Measurements from ENCODE around the gene DAB1.

The DAB1 gene

GRCh38 chr1:56967900-56968832, 455.7 kb downstream of the DAB1 start:
- no peak for DNase-seq

- no peak for DNase-seq
Observed at GRCh38 chr1:56967355-56967754, 456.5 kb downstream of the DAB1 start.

GRCh38 chr1:56966698-56966999, 457.2 kb downstream of the DAB1 start:
- no peak for DNase-seq

GRCh38 chr1:56965916-56966697, 457.8 kb downstream of the DAB1 start, which contains the start of gene C8B:
Gene C8B (minus strand): TSS chr1:56966015. CDS start chr1:56965948, 67 bp downstream.
- DNase-seq: no peak

- no peak for DNase-seq
Observed at GRCh38 chr1:56965191-56965590, 458.7 kb downstream of the DAB1 start.

GRCh38 chr1:56964349-56965017, 459.4 kb downstream of the DAB1 start:
- no peak for DNase-seq

- DNase-seq: no peak
Observed at GRCh38 chr1:56963667-56964066, 460.2 kb downstream of the DAB1 start.

GRCh38 chr1:56961426-56961825, 462.4 kb downstream of the DAB1 start:
- DNase-seq: no peak

- DNase-seq: no peak
Observed at GRCh38 chr1:56958526-56958925, 465.3 kb downstream of the DAB1 start.

GRCh38 chr1:56957931-56958330, 465.9 kb downstream of the DAB1 start:
- no peak for DNase-seq

- DNase-seq: no peak
Observed at GRCh38 chr1:56954664-56955063, 469.2 kb downstream of the DAB1 start.

GRCh38 chr1:56953386-56953785, 470.5 kb downstream of the DAB1 start:
- no peak for DNase-seq

GRCh38 chr1:56952501-56952900, 471.4 kb downstream of the DAB1 start:
- DNase-seq: no peak

GRCh38 chr1:56948403-56949023, 475.3 kb downstream of the DAB1 start:
- no peak for DNase-seq
